GM15510 (cell line): ENCODE data around the gene TMEM217.

Experiments
- POLR2A ChIP-seq: IDR thresholded peaks from 3 replicates; pipeline ENCODE4 v1.6.1; 2011; ENCODE audit warnings: borderline replicate concordance; ENCODE audit not compliant: insufficient read length; ENCODE audit errors: extremely low read depth

The TMEM217 gene

DNA sequence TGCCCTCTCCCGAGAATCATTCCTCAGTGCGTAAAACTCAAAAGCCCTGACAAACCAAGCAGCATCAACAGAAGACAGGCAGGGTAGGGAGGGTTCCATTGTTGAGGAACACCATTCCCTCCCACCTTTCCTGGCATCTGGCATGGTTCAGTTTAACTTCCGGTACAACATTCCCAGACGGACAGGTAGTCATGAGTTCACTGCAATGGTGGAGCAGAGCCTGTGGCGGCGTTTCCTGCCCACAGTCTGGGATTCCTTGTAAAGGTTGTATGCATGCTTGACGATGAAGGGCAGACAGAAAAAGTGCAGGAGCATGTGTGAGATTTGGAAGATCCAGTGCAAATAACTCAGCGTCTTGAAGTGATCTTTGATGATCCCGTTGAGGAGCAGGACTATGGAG, 45.7 kb downstream of the TMEM217 start:
- no peak for TF ChIP-seq POLR2A

GRCh38 chr6:37210313-37210968, 47.5 kb downstream of the TMEM217 start:
- no peak for TF ChIP-seq POLR2A

DNA sequence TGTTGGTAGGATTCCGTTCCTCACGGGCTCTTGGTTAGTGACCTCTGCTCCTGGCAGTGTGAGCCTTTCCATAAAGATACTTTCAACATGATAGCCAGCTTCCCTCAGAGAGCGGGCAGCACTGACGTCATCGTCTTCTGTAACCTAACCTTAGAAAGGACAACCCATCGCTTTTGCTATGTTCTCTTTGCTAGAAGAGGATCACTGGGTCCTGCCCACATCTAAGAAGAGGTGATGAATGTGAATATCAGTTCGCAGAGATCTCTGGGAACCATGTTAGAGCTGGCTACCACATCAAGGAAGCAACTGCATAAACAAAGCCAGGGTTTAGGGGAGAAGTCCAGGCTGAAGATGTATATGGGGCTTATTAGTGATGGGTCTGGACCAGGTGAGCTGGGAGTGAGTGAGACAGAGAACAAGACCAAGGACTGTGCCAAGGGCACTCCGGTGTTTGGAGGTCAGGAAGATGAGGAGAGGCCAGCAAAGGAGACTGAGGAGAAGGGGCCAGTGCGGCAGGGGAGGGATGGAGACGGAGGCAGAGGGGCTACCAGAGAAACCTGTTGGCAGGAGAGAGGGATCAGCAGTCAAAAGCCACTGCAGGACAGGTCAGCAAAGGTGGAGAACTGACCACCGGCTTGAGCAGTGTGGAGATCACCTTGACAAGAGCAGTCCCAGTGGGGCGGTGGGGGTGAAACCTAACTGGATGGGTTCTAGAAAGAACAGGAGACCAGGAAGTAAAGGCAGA, 48.3 kb downstream of the TMEM217 start:
- no peak for TF ChIP-seq POLR2A

DNA sequence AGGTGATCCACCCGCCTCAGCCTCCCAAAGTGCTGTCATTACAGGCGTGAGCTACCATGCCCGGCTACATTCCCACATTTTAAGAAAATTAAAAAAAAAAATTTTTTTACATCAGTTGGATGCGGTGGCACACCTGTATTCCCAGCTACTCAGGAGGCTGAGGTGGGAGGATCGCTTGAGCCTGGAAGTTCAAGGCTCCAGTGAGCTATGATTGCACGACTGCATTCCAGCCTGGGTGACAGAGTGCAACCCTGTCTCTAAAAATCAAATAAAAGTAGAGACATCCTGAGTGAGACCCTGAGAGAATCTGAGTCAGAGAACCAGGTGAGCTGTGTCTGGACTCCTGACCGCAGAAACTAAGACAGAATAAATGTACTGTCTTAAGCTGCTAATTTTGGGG, 49.2 kb downstream of the TMEM217 start:
- no peak for TF ChIP-seq POLR2A

DNA sequence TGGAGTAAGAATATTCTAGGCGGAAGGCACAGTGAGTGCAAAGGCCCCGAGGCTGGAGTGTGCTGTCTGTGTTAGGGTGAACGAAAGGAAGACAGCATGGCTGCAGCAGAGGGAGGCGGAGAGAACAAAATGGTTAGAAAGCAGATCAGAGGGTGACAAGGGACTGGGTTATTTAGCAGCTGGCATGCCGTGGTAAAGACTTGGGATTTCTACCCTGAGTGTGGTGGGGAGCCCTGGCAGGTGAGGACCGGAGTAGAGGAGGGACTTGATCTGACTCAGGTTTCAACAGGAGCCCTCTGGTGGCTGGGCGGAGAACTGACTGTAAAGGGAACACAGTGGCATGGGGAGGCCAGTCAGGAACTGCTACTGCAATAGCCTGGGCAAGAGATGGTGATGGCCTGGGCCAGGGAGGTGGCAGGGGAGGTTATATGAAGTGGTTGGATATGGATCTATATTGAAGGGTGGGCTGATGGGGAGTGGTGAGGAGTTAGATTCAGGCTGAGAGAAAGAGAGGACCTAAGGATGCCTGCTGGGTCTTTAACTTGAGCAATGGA, 50.0 kb downstream of the TMEM217 start:
- no peak for TF ChIP-seq POLR2A

GRCh38 chr6:37206622-37207021, 51.3 kb downstream of the TMEM217 start:
- no peak for TF ChIP-seq POLR2A

GRCh38 chr6:37205997-37206340, 52.0 kb downstream of the TMEM217 start:
- TF ChIP-seq POLR2A, result no peak

DNA sequence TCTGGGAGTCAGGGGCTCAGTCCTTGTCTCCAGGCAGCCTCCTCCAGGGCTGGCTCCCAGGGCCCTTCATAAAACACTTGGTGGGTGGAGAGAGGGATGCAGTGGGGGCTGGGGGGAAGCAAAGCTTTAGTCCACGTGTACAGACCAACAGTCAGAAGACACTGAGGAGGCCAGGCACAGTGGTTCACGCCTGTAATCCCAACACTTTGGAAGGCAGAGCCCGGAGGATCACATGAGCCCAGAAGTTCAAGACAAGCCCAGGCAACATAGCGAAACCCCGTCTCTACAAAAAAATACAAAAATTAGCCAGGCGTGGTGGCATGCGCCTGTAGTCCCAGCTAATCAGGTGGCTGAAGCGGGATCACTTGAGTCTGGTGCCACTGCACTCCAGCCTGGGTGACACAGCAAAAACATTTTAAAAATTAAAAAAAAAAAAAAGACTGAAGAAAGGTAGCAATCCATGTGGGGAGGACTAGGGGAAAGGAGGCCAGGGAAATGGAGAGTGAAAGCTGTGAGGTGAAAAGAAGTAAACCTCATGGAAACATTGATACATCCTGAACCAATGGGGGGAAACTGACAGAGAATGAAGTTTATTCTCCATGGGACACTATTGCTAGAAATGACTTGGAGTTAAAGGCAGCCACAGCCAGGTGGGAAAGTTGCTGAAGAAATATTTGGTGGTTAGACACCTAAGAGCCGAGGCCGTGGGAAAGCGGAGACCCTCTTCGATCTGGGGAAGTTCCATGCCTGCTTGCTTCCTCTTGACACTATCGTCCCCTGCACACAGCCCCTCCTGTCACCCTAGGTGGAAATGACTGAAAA, 52.6 kb downstream of the TMEM217 start:
- no peak for TF ChIP-seq POLR2A

GRCh38 chr6:37204014-37204751, 53.8 kb downstream of the TMEM217 start:
- TF ChIP-seq POLR2A, result no peak

DNA sequence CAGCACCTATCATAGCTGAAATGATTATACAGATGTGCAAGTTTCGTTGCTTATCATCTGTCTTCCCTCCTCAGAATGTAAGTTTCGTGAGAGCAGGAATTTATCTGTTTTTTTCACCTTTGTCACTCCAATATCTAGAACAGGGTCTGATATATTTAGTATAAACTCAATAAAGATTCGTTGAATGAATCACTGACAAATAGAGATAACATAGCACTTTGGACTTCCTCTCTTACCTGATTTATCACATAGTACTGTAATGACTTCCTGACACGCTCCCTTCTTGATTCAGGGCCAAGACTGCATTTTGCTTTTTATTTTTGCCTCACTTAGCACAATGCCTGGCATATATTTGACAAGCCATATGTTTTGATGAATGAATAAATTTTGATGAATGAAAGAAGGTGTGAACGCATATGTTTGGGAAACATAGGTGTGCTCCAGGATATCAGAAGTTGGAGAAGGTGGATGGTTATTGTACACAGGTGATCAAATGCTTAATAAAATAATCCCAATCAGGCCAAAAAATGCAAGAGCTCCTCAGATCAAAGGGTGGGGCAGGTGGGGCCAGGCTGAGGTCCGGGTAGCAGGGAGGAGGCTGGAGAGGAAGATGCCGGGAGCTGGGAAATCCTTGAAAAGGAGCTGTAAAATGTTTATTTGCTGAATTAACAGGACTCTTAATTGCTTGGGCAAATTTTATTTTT, 55.0 kb downstream of the TMEM217 start:
- no peak for TF ChIP-seq POLR2A

DNA sequence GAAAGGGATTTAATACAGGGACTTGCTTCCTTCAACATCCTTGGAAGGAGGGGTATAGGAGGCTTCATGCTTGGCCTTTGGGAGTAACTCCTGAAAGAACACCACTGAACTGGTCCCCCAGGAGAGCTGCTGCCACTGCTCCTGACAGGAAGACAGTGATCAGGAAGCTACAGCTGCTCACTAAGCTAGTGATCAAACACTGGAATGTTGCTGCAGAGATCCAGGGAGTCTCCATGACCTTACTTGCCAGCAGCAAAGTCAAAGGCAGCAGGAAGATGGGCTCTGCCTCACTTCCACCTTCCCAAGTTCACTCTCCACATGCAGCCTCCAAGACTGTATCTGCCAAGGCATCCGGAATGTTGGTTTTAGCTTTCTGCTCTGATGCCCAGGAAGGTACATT, 56.2 kb downstream of the TMEM217 start:
- TF ChIP-seq POLR2A, result no peak

DNA sequence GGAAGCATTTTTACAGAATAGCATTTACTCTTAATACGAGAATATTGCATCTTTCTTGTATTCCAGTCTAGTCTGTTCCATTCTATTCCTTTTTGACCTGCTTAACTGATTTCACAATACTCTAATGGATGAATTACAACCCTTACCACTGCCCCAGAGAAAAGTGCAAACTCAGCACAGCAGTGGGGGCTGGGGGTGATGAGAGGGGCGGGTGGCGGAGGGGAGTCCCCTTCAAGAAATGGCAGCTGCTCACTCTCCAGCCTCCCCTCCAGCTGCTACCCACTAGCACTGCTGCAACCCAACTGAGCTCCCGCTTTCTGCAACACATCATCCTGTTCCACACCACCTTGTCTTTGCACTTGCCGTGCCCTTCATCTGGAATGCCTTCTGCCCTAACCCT, 57.9 kb downstream of the TMEM217 start:
- TF ChIP-seq POLR2A, result no peak

- no peak for TF ChIP-seq POLR2A
These were observed 65.3 kb downstream of the TMEM217 start for GRCh38 chr6:37192666-37193065.

- TF ChIP-seq POLR2A, result no peak
These were observed 67.8 kb downstream of the TMEM217 start for GRCh38 chr6:37190159-37190535.

DNA sequence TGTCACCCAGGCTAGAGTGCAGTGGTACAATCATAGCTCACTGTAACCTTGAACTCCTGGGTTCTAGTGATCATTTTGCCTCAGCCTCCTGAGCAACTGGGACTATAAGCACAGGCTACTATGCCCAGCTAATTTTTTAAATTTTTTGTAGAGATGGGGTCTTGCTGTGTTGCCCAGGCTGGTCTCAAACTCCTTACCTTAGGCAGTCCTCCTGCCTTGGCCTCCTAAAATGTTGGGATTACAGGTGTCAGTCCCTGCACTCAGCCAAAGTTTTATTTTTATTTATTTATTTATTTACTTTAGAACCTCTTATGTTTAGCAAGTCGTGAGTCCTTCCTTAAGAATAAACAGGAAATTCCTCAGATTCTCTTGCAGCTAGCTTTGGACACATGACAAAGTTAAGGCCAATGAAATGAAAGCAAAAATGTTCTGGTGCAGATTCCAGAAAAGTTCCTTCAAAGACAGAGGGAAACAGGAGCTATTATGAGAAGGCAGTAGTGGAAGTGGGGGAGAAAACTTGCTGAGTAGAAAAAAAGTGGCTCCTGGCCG, 68.9 kb downstream of the TMEM217 start:
- TF ChIP-seq POLR2A, result no peak
